GM21786 (cell line): ENCODE results near the gene KIF26B.

Experiments used
- ATAC-seq: cut with Tn5 transposase; IDR thresholded peaks from one replicate; pipeline ENCODE4 v1.9.1; 2021; ENCODE audit not compliant: unreplicated experiment

Gene KIF26B

DNA sequence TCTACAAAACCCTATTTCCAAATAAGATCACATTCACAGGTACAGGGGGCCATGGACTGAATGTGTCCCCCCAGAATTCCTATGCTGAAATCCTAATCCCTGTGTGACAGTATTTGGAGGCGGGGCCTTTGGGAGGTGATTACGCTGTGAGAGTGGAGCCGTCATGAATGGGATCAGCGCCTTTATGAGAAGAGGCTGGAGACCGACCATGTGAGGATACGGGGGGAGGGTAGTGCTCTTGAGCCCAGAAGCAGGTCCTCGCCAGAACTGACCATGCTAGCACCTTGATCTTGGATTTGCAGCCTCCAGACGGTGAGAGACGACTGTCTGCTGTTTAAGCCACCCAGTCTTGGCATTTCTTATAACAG, 23.8 kb upstream of the KIF26B start:
- ATAC-seq = no peak

DNA sequence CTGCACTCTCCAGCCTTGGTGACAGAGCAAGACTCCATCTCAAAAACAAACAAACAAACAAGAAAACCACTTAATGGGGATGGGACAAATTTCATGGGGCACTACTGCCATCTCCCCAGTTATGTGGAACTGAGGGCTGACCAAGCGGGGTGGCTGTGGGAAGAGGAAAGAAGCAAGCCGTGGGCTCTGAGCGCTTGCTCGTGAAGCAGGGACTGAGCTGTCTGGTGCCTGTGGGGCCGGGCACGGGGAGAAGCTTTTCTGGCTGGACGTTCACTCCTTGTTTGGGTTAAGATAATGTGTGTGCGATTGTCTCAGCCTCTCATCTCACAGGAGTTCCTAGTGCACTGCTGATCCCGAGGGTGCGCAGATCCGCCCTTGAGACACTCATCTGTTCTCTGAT, 22.0 kb upstream of the KIF26B start:
- no peak for ATAC-seq

DNA sequence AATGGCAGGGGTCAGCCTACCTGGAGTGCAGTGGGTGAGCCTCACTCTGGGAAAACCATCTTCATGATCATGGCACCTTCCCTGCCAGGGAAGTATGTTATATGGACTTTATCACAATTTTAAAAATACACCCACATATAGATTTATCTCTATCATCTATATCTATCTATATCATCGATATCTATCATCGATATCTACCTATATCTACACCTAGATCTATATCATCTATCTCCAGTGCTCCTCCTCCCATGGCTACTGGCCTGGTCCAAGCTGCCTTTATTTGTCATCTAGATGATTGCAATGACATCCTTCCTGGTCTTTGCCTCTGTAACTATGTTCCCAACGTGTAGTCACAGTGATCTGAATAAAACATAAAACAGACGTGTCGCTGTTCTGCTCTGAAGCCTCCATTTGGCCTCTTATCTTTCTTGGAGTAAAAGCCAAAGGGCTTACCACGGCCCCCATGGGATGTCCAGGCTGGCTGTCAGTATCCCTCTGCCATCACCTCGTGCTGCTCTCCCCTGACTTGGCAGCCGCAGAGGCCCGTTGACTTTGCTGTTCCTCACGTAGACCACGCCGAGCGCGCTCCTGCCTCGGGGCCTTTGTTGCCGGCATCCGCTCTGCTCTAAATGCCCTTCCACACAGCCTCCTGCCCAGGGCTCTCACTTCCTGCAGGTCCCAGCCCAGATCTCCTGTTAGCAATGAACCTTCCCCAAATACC, 20.6 kb upstream of the KIF26B start:
- ATAC-seq = no peak

DNA sequence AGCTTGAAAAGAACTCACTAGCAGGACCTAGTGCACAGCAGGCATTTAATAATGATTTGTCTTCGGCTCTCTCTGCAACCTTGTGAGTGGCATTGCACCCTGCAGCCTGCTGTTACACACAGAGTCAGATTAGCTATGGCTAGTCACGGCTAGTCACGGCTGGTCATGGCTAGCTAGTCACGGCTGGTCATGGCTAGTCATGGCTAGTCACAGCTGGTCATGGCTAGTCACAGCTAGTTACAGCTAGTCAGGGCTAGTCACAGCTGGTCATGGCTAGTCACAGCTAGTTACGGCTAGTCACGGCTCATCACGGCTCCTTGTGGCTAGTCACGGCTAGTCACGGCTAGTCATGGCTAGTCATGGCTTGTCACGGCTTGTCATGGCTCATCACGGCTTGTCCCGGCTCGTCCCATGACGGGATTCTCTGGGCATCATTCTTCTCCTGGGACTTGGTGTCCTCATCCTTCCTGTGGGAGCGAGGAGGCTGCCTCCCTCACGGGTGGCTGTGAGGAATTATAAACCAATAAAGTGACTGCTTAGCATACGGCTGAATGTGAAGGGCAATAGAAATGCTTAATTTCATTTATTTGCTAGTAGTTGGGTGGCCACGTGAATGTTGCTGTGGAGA, 12.5 kb upstream of the KIF26B start:
- ATAC-seq = no peak

DNA sequence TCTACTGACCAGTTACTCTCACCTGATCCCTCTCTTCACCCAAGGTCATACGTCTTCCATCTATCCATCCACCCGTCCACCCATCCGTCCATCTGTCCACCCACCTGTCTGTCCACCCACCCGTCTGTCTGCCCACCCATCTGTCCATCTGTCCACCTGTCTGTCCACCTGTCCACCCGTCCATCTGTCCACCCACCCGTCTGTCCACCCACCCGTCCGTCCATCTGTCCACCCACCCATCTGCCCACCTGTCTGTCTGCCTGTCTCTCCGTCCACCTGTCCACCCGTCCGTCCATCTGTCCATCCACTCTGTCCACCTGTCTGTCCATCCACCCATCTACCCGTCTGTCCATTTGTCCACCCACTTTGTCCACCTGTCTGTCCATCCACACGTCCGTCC, 11.8 kb upstream of the KIF26B start:
- no peak for ATAC-seq

DNA sequence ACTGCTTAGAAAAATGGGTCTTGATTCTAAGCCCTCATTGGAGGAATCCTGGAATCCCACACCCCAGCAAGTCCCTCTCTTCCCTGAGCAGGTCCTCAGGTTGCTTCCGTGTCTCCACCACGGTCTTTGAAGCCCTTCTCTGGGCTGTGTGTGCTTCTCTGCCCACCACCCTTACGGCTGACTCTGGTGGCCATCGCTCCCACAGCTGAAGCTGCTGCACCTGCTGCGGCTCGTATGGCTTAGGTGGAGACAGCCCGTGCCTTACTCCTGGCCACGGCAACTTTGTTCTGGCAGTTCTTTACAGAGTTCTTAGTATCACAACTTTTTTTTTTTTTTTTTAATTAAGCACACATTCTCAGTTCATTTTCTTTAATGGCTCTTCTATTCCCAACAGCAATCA, 10.9 kb upstream of the KIF26B start:
- no peak for ATAC-seq

DNA sequence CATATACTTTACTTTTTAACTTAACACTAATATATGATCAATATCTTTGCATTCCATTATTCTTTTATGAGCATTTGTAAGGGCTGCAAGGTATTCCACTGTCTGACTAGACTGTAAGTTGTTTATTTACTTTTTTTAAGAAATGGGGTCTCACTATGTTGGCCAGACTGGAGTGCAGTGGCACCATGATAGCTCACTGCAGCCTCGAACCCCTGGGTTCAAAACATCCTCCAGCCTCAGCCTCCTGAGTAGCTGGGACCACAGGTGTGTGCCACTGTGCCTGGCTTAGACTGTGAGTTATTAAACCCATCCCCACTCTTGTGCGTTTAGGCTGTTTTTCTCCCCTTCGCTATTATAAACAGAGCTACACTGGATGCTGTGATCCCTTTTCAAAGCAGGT, 6.7 kb upstream of the KIF26B start:
- ATAC-seq = no peak

DNA sequence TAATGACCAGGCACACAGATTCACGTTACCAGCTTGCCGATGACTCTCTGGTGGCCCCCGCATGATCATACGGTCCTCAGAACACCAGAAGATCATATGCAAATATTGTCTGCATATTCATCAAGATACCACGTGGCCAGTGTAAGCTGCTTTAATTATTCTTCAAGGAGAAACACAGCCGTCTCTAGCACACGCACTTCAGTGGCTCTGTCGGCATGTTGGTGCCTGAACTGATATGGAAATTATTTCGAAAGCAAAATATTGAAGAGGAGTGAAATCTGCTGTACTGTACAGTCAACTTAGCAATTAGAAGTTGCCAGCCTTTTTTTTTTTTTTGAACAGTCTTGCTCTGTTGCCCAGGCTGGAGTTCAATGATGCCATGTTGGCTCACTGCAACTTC, 5.9 kb upstream of the KIF26B start:
- no peak for ATAC-seq

DNA sequence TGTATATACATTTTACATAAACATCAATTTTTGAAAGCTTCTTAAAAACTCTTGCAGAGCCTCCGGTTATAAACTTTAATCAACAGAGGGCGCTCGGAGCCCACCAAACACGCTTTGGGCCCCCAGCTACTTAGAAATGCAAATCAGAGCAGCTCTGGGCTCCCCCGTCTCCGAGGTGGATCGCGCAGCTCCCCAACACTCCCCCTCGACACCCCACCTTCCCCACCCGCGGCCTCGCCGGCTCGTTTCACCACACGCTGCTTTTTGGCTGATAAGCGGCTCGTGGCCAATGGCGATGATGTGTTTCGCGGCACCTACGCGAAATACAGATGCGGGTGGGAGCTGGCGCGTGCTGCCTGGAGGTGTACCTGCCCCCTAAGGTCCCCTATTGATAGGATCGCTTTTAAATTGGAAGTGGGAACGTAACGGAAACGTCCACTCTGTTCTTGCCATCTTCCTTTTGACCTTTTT, 1.7 kb upstream of the KIF26B start:
- no peak for ATAC-seq

DNA sequence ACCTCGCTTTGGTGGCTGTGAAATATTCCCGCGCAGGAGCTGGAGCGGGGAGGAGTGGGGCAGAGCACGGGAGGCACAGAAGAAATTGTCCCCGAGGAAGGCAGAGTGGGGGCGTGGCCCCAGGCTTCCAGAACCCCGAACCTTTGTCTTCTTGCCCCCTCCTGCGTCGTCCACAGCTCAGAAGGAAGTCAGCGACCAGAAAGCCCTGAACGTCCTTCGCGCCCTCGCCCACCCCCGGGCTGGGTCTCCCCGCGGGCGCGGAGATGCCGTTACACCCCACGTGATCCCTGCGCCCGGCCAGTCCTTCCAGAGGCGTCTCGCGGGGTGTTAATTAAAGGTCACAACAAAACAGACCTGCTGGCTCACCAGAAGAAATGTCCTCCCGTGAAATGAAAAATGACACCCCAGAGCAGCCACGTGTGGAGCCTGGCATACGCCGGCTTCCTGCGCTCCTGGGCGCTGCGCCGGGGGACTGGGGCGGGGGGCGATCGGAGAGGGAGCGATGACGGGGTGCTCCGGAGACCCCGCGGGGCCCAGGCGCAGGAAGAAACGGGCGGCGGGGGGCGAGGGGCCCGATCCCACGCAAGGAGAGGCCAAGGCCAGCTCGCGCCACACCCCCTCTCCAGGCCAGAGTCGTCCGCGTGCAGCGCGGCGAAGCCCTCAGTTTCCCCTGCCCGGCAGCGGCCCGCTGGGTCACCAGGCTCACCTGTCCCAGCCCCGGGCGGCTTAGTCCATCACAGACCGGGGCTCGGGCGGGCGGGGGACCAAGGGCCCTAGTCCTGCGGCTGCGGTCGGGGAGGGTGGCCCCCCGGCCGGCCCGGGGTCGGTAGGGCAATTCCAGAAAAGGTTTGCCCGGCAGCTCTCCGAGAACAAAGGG, 995 bp upstream of the KIF26B start:
- ATAC-seq = no peak

DNA sequence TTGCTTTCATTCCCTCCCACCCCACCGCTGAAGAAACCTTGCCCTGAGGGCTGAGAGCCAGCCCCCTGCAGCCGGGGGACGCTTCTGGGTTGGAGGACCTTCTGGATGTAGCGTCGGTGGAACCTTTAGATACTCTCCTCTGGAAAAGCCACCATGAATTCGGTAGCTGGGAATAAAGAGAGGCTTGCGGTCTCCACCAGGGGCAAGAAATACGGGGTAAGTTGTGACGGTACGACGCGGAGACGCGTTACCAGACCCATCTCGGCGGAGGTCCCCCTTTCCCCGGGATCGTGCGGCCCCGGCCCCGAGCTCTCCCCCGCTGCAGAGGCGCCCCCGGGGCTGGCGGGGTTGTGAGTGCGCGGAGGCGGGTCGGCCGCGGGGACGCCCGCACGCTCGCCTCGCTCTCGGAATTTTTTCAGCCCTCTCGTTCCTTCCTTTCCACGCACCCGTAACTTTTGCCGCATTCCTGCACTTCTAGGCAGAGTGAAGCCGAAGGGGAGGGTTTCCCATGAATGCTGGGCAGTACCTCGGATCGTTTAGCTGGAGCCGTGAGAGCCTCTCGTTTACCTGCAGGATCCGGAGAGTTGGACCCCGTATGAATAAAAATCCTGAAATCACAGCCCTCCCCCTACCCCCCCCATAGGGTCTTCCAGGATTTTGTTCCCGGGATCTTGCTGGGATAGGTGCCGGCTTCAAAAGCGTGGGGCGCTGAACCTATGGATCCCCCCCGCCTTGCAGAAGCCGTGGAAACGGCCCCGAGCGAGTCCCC, 671 bp downstream of the KIF26B start:
- ATAC-seq = no peak

DNA sequence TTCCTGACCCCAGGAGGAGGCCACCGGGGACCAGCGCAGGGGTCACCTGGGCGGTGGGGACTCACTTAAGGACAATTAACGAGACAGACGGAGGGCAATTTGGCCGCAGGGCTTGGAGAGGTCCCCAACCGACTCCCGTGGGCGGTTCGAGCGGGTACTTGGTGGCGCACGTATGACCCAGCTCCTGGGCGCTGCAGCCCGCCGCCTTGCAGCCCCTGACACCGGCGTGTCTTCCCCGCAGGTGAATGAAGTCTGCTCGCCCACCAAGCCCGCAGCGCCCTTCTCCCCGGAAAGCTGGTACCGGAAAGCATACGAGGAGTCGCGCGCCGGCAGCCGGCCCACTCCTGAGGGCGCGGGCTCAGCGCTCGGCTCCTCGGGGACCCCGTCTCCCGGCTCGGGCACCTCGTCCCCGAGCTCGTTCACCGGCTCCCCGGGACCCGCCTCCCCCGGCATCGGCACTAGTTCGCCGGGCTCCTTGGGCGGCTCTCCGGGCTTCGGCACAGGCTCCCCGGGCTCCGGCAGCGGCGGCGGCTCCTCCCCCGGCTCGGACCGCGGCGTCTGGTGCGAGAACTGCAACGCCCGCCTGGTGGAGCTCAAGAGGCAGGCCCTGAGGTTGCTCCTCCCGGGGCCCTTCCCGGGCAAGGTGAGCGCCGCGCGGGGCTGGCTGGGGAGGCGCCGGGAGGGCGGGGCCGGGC, 1.4 kb downstream of the KIF26B start:
- ATAC-seq = peak; percentile 92

DNA sequence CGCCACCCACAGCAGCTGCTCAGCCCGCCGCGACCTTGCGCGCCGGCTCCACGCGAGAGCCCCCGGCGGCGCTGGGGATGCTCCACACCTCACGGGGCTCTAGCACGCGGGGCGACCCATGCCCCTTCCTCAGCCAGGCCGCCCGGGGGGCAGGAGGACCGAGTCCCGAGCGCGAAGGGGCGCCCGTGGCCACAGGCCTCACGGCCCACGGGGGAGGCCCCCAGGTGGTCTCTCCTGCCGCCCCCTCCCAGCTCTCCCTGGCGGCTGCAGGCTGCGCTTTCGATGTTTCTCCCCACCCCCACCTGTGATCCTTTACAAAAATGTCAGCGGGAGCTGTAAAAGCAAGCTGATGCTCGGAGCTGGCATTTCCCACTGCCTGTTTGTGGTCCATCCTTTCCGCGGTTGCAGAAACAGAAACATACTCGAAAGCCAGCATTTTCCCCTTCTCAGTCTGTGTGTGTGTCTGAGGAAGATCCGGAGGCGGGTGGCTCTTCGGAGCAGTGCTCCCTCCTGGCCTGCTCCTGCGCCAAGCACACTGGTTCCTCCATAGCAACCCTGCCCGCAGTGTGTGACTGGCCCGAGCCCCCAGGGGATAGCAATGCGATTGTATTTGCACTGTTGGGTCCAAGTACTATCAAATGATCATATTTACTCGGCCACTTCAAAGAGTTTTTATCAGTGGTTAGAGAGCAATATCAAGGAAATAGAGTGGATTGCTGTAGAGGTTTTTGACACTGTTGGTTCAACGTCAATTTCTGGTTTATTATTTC, 2.1 kb downstream of the KIF26B start:
- ATAC-seq = no peak

DNA sequence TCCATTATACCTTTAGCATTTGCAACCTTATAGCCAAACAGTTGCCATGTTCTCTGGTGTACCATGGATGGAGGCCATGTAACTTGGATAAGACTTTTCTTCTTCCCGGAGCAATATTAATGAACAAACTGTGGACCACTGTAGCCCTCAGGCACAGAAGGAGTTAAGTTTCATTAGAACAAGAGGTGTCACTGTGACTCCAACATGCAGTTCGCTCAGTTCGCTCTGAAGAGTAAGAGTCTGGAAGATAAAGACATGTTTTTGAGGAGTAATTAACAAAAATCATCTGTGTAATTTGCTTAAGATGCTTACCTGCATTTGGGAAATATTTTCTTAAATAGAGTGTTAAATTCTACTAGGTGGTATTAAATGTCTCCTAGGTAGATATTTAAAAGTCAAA, 4.1 kb downstream of the KIF26B start:
- no peak for ATAC-seq

DNA sequence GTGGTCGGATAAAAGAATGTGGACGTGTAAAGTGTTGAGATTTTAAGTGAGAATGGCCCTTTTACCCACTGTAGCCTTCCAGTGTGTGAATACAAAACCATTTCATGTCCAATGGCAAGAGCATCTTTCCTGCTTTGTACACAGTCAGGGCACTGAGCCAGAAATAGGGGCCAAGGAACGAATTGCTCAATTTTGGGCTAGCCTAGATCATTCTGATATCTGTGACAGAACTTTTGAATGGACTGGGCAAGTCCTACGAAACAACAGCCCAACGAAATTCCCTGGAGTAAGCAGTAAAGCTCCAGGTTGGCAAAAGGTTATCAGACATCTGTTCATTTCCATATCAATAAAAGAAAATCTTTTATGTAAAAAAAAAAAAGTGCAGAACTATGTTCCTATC, 5.5 kb downstream of the KIF26B start:
- no peak for ATAC-seq

DNA sequence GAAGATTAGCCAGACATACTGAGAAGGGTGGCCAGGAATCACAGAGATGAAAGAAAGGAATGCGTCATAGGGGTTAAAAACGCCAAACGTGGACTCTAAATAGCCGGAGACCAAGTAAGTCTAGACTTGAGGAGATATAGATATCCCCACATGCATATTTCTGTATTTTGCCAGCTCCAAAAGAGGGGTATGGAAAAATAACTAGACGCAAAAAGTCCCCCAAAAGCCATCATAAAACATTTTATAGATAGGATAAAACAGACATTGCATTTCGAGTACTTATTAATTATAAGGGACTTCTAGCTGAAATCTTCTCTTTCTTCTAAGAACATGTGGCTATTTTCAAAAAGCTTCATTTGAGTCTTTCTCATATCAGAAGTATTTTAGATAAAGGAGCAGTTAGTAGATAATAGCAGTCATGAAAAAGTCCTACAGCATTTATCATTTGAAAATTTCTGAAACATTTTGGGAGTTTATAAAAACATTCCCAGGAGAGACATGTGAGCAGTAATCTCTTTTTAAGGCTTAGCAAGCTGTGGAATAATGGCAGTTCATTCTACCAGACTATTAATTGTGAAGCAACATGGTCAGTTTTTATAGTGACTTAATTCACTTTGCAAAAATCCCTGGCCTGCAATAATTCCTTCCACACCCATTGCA, 6.1 kb downstream of the KIF26B start:
- ATAC-seq = no peak

DNA sequence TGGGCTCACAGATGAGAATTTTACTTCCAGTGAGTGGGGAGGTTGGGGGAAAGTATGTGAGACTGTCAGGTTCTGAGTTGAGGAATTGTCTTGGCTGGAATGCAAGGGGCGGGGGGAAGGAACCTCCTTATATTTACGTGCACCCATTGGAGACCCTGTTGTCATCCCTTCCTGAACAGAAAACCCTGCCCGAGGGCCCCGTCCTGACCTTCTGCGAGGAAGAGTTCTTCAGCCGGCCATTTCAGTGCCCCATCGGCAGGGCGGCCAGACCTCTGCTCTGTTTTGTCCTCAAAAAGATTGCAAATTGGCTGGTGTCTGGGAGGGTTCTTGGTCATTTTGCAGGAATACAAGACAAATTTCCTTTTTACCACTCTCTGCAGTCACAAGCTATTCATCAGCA, 7.1 kb downstream of the KIF26B start:
- no peak for ATAC-seq

DNA sequence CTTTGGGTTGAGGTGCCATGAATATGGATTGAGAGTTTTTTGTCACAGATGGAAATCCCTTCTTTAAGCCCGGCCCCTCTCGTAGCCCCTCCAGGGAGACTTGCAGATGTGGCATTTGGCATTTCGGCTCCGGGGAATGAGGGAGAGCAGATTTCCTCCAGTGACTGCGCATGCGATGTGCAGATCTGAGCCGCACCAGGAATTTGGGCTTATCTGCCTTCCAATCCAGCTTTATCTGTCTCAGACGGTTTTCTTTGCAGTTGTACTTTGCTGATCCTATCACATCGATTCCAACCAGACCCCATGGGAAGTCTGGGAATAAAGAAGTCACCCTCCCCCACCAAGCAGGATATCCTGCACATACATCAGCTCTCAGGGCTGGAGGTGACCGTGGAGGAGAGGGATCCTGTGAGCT, 11.7 kb downstream of the KIF26B start:
- no peak for ATAC-seq

DNA sequence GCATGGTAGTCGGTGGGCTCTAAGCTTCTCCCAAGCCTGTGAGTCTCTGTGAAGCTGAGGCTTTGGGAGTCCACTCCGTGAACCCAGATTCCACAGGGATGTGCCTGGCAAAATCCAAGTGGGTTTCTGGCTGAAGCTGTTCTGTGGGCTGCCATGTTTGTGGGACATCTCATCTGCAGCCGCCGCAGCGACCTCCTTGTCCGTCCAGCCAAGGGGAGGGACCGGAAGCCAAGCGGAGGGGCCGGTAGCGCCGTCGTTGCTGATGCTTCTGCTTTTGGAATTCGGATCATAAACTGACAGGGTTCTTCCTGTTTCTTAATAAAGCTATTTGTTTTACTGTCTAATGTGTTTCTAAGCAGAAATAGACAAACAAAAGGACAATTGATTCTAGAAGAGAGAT, 13.3 kb downstream of the KIF26B start:
- ATAC-seq = no peak
